ENCODE measurements around the gene CPNE1.

Gene CPNE1

DNA sequence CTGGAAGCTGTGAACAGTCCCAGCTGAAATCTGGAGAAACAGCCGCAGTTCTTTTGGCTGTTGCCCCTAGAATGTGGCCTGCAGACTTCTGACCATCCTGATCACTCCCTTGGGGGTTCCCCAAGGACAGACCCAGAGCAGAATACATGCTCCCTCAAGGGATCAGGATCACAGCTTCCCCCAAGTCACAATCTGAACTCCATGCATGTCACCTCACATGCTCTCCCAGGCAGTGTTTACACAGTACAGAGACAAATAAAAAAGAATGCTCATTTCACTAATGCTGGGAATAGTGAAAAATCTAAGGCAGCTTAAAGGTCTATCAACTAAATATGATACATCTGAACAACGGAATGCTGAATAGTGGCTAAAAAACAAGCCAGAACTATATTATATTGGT is 28.6 kb downstream of the CPNE1 start:
- no peak overlapping the region for H2AFZ ChIP-seq (ENCODE audit: low read depth, low read length)
- H3K4me1 ChIP-seq (ENCODE audit: insufficient read depth, low read length): no peaks in the 10 kb centered on the region
- no peaks in the 10 kb centered on the region for H3K27me3 ChIP-seq (ENCODE audit: insufficient read depth, low read length)
- peaks cover 18% of the 10 kb centered on the region for H3K36me3 ChIP-seq (ENCODE audit: insufficient read depth, low read length)
- no peak overlapping the region for H3K4me3 ChIP-seq (ENCODE audit: low read length)
- no peaks in the 10 kb centered on the region for H3K9me3 ChIP-seq (ENCODE audit: low read length)

DNA sequence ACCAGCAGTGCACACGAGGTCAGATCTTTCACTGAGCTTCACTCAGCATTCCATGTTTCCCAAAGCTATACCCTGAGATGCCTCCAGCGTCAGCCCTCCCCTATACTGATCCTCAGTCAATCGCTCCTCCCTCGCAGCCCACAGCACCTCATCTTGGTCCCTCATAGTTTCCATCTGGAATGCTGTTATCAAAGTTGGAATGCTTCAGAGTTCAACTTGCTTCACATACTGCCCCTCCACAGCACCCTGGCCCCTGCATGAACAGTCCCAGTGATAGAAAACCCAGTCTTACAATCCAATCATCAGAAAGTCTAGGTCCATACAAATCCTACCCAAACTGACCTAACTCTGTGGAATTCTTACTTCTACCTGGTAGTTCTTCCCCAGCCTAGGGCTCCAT is 29.0 kb downstream of the CPNE1 start:
- H3K4me1 ChIP-seq (ENCODE audit: insufficient read depth, low read length): no peaks in the 10 kb centered on the region
- H3K9me3 ChIP-seq (ENCODE audit: low read length): no peaks in the 10 kb centered on the region
- no peak overlapping the region for H3K4me3 ChIP-seq (ENCODE audit: low read length)

GRCh38 chr20:35632539-35633115 is 32.1 kb downstream of the CPNE1 start:
- H3K36me3 ChIP-seq (ENCODE audit: insufficient read depth, low read length): peaks cover 45% of the 10 kb centered on the region
- no peaks in the 10 kb centered on the region for H3K27me3 ChIP-seq (ENCODE audit: insufficient read depth, low read length)
- no peaks in the 10 kb centered on the region for H3K9me3 ChIP-seq (ENCODE audit: low read length)
- H2AFZ ChIP-seq (ENCODE audit: low read depth, low read length): no peak overlapping the region
- no peak overlapping the region for H3K4me3 ChIP-seq (ENCODE audit: low read length)
- no peaks in the 10 kb centered on the region for H3K4me1 ChIP-seq (ENCODE audit: insufficient read depth, low read length)

More for the DNA sequence above, 29.0 kb downstream of the CPNE1 start:
- H3K27me3 ChIP-seq (ENCODE audit: insufficient read depth, low read length): no peaks in the 10 kb centered on the region
- H3K36me3 ChIP-seq (ENCODE audit: insufficient read depth, low read length): peaks cover 22% of the 10 kb centered on the region
- no peak overlapping the region for H2AFZ ChIP-seq (ENCODE audit: low read depth, low read length)

DNA sequence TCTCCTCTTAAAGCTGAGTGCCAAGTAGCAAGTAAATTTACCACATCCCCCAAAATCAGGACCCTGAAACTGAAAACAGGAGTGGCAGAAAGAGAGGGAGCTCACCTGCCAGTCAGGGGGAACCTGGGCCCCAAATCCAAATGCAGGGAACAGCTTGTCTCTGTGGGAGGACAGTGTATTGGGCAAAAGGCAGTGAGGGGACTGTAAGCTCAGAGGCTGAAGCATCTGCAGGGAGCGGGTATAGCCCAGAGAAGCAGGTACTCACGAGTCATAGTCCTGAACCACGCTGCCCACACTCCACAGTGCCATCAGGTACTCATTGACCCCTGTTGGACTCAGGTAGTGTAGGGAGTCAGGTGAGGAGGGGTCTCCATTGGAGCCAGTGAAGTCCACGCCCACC is 34.1 kb downstream of the CPNE1 start:
- Histone ChIP-seq H3K4me3 (ENCODE audit: low read length) (no peak overlapping the region), H3K27me3 (ENCODE audit: insufficient read depth, low read length) (no peaks in the 10 kb centered on the region), H3K36me3 (ENCODE audit: insufficient read depth, low read length) (peaks cover 62% of the 10 kb centered on the region)

DNA sequence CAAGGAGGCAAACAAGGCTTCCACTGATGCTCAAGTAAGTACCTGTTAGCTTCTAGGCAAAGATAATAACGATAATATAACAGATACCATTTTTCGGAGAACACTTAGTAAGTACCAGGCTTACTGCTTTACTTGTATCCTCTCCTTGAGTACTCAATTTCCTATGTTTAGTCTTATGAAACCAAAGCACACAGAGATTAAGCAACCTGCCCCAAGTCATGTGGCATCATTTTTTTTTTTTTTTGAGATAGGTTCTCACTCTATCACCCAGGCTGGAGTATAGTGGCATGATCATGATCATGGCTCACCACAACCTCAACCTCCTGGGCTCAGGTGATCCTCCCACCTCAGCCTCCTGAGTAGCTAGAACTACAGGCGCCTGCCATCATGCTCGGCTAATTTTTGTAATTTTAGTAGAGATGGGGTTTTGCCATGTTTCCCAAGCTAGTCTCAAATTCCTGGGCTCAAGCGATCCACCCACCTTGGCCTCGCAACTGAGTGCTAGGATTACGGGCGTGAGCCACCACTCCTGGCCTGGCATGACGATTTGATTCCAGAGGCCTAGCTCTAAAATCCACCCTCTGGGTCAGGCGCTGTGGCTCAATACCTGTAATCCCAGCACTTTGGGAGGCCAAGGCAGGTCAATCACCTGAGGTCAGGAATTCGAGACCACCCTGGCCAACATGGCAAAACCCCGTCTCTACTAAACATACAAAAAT is 35.1 kb downstream of the CPNE1 start:
- H3K4me1 ChIP-seq (ENCODE audit: insufficient read depth, low read length): no peaks in the 10 kb centered on the region
- no peaks in the 10 kb centered on the region for H3K27me3 ChIP-seq (ENCODE audit: insufficient read depth, low read length)
- peaks cover 68% of the 10 kb centered on the region for H3K36me3 ChIP-seq (ENCODE audit: insufficient read depth, low read length)
- H3K9me3 ChIP-seq (ENCODE audit: low read length): no peaks in the 10 kb centered on the region
- H3K4me3 ChIP-seq (ENCODE audit: low read length): no peak overlapping the region
- H2AFZ ChIP-seq (ENCODE audit: low read depth, low read length): no peak overlapping the region

More for the DNA sequence above, 34.1 kb downstream of the CPNE1 start:
- Histone ChIP-seq H3K4me1 (ENCODE audit: insufficient read depth, low read length) (no peaks in the 10 kb centered on the region), H2AFZ (ENCODE audit: low read depth, low read length) (no peak overlapping the region), H3K9me3 (ENCODE audit: low read length) (no peaks in the 10 kb centered on the region)

- Histone ChIP-seq H3K36me3 (ENCODE audit: insufficient read depth, low read length) (peaks cover 59% of the 10 kb centered on the region), H3K9me3 (ENCODE audit: low read length) (no peaks in the 10 kb centered on the region), H3K27me3 (ENCODE audit: insufficient read depth, low read length) (no peaks in the 10 kb centered on the region), H3K4me3 (ENCODE audit: low read length) (no peak overlapping the region), H3K4me1 (ENCODE audit: insufficient read depth, low read length) (no peaks in the 10 kb centered on the region), H2AFZ (ENCODE audit: low read depth, low read length) (no peak overlapping the region)
Measured at GRCh38 chr20:35627121-35627520, 37.6 kb downstream of the CPNE1 start.

DNA sequence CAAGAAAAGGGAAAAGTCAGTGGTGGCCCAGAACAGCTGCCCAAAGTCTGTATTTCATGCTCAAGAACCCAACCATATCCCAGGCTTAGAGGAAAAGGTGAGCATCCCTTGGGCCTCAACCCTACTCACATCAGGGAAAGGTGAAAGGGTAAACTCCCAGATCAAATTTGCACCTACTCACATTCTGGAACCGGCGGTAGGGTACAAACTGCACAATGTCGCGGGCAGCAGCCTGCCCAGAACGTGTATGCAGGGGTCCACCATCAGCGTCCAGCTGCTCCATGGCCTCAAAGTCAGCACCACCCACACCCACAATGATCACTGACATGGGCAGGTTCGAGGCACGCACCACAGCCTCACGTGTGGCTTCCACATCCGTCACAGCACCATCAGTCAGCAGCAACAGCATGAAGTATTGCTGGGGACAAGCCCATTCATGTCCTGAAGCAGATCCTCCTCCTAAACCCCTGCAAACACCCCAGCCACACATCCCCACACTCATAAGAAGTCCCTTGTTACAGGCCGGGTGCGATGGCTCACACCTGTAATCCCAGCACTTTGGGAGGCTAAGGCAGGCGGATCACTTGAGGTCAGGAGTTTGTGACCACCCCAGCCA is 38.2 kb downstream of the CPNE1 start:
- Histone ChIP-seq H3K4me1 (ENCODE audit: insufficient read depth, low read length) (no peaks in the 10 kb centered on the region), H2AFZ (ENCODE audit: low read depth, low read length) (no peak overlapping the region), H3K36me3 (ENCODE audit: insufficient read depth, low read length) (peaks cover 55% of the 10 kb centered on the region), H3K9me3 (ENCODE audit: low read length) (no peaks in the 10 kb centered on the region), H3K4me3 (ENCODE audit: low read length) (no peak overlapping the region), H3K27me3 (ENCODE audit: insufficient read depth, low read length) (no peaks in the 10 kb centered on the region)

GRCh38 chr20:35625584-35626385 is 38.9 kb downstream of the CPNE1 start:
- no peak overlapping the region for H2AFZ ChIP-seq (ENCODE audit: low read depth, low read length)
- no peaks in the 10 kb centered on the region for H3K9me3 ChIP-seq (ENCODE audit: low read length)
- no peaks in the 10 kb centered on the region for H3K27me3 ChIP-seq (ENCODE audit: insufficient read depth, low read length)
- H3K36me3 ChIP-seq (ENCODE audit: insufficient read depth, low read length): peaks cover 53% of the 10 kb centered on the region
- no peak overlapping the region for H3K4me3 ChIP-seq (ENCODE audit: low read length)
- no peaks in the 10 kb centered on the region for H3K4me1 ChIP-seq (ENCODE audit: insufficient read depth, low read length)

DNA sequence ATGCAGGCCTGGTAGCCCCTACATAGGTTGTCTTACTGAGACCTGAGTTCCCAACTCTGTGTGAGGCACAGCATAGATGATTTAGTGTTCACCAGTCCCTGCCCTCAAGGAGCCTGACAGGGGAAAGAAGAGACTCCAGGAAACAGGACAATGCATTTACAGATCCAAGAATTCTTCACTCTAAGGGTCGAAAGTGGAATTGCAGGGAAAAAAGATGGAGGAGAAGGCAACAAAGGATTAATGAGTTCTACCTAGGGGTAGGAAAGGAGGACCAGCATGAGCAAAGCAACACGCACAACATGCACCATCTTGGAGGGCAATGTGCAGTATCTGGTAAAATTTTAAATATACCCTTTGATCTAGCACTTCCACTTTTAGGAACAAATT is 43.1 kb downstream of the CPNE1 start:
- Histone ChIP-seq H3K4me3 (ENCODE audit: low read length) (no peak overlapping the region), H3K9me3 (ENCODE audit: low read length) (no peaks in the 10 kb centered on the region), H3K27me3 (ENCODE audit: insufficient read depth, low read length) (no peaks in the 10 kb centered on the region), H3K4me1 (ENCODE audit: insufficient read depth, low read length) (peaks cover 12% of the 10 kb centered on the region), H3K36me3 (ENCODE audit: insufficient read depth, low read length) (peaks cover 21% of the 10 kb centered on the region), H2AFZ (ENCODE audit: low read depth, low read length) (no peak overlapping the region)

DNA sequence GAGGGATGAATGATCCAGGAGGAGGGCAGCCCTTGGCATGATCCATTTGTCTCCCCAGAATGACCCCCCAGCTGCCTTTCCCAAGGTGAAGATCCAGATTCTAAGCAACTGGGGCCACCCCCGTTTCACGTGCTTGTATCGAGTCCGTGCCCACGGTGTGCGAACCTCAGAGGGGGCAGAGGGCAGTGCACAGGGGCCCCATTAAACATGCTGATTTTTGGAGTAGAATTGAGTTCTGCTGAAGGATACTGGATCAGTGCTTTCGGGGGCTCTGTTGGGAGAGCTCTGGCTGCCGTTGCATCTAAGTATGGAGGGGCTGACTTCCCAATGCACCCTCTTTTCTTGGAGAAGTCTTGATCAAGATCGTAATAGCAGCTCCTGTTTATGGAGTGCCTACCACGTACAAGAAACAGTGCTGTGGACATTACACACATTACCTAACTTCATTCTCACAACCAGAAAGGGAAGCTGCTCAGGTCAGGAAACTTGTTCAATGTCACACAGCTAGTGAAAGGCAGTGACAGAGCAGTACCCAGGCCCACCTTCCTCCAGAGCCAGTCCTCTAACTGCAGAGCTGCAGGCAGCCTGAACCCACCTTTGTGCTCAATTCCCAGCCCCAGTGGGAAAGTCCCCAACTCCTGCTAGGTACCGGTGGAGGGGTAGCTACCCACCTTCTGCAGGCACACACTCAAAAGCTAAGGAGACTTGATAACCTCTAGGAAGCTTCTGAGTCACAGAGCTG is 43.7 kb downstream of the CPNE1 start:
- H3K4me3 ChIP-seq (ENCODE audit: low read length): no peak overlapping the region
- H3K27me3 ChIP-seq (ENCODE audit: insufficient read depth, low read length): no peaks in the 10 kb centered on the region
- H3K36me3 ChIP-seq (ENCODE audit: insufficient read depth, low read length): peaks cover 15% of the 10 kb centered on the region
- H3K4me1 ChIP-seq (ENCODE audit: insufficient read depth, low read length): peaks cover 12% of the 10 kb centered on the region
- H3K9me3 ChIP-seq (ENCODE audit: low read length): no peaks in the 10 kb centered on the region
- H2AFZ ChIP-seq (ENCODE audit: low read depth, low read length): no peak overlapping the region

DNA sequence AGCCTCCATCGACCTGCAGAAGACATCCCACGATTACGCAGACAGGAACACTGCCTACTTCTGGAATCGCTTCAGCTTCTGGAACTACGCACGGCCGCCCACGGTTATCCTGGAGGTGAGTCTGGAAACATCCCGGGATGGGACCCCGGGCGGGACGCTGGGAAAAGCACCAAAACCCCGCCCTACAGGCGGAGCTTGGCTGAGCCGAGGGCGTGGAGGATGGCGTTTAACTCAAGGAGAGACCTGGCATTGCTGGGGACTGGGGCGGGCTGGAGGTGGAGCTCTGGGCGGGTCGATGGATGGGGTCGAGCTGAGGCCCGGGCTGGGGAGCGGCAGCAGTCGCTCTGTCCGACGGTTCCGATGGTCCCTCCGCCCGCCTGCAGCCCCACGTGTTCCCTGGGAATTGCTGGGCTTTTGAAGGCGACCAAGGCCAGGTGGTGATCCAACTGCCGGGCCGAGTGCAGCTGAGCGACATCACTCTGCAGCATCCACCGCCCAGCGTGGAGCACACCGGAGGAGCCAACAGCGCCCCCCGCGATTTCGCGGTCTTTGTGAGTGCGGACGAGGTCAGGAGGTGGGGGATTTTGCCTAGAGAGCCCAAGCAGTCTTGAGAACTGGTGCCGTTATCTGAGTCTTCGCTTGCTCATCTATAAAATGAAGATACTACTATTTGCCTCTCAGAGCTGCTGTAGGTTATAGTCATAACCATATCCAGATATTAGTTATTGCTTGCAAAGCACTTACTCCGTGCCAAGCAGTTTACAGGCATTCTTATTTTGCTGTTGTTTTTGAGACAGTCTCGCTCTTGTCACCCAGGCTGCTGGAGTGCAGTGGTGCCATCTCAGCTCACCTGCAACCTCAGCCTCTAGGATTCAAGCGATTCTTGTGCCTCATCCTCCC is 45.3 kb downstream of the CPNE1 start:
- H3K4me1 ChIP-seq (ENCODE audit: insufficient read depth, low read length): peaks cover 12% of the 10 kb centered on the region
- peak overlapping the region; percentile 30 for H3K4me3 ChIP-seq (ENCODE audit: low read length)
- no peaks in the 10 kb centered on the region for H3K9me3 ChIP-seq (ENCODE audit: low read length)
- peaks cover 6% of the 10 kb centered on the region for H3K36me3 ChIP-seq (ENCODE audit: insufficient read depth, low read length)
- H3K27me3 ChIP-seq (ENCODE audit: insufficient read depth, low read length): no peaks in the 10 kb centered on the region
- no peak overlapping the region for H2AFZ ChIP-seq (ENCODE audit: low read depth, low read length)

Data from neuron (in vitro differentiated cells).